Aorta (tissue), 5 donors: Measurements from ENCODE around the gene PLGRKT. TPM values are rescaled to one million over a fixed set of nuclear protein-coding genes. Genes with fewer than 3 reads are reported as not detected.

Experiments used
- ATAC-seq: fragments of 200-7000 bp; cut with Tn5 transposase; one replicate; pipeline ENCODE4 v1.9.1; 2022; ENCODE audit warnings: moderate library complexity; ENCODE audit not compliant: low FRiP score
- DNase-seq, 2 donors: peaks; one replicate each; pipeline ENCODE4 v3.0.0-alpha.2; 2020
- H3K27ac ChIP-seq, 2 donors: one replicate each; pipeline ENCODE4 v1.5.1; 2013; ENCODE audit warnings: low read length in 2 of 2, mild to moderate bottlenecking in 2 of 2, moderate library complexity in 2 of 2, control low read depth in 1 of 2, inconsistent platforms in 1 of 2, low read depth in 1 of 2
- H3K27me3 ChIP-seq, 2 donors: one replicate each; pipeline ENCODE4 v1.6.1; 2013; ENCODE audit warnings: control low read depth in 1 of 2, low read length in 1 of 2, mild to moderate bottlenecking in 1 of 2, moderate library complexity in 1 of 2; ENCODE audit not compliant: insufficient read depth in 2 of 2, control insufficient read depth in 1 of 2
- H3K36me3 ChIP-seq, 2 donors: one replicate each; pipeline ENCODE4 v1.6.1; 2013; ENCODE audit warnings: control low read depth in 1 of 2, low read length in 1 of 2, mild to moderate bottlenecking in 1 of 2; ENCODE audit not compliant: insufficient read depth in 2 of 2, control insufficient read depth in 1 of 2
- H3K4me1 ChIP-seq, 2 donors: one replicate each; pipeline ENCODE4 v1.6.1; 2013; ENCODE audit warnings: low read length in 2 of 2, control low read depth in 1 of 2, mild to moderate bottlenecking in 1 of 2, moderate library complexity in 1 of 2; ENCODE audit not compliant: insufficient read depth in 2 of 2, control insufficient read depth in 1 of 2
- H3K4me3 ChIP-seq, 2 donors: one replicate each; pipeline ENCODE4 v1.5.1; 2013; ENCODE audit warnings: low read length in 2 of 2, control low read depth in 1 of 2, mild to moderate bottlenecking in 1 of 2
- H3K9me3 ChIP-seq: one replicate; pipeline ENCODE4 v1.6.1; 2013; ENCODE audit warnings: mild to moderate bottlenecking, low read length; ENCODE audit not compliant: control insufficient read depth
- WGBS, 2 donors: extraction: QIAGEN DNeasy Blood & Tissue Kit; methylation state at CpG; one replicate each; pipeline ENCODE4 v1.1.7; 2013; 5-methylcytosine and 5-hydroxymethylcytosine counted together
- intact Hi-C, 2 donors: fragments of 100-400 bp; cut with DNase I; formaldehyde crosslinking; loops; one replicate each; pipeline versions ENCODE4 v1.14.2 to v1.15.0; 2022
- polyA plus RNA-seq, 2 donors: library from polyadenylated mRNA; stranded (reverse); fragments of 200-250 nt; gene quantifications; one replicate each; pipeline ENCODE4 v1.2.3, GENCODE V29; 2013
- total RNA-seq, 2 donors: library from RNA; stranded (reverse); fragmentation: NEBNext Ultra II Directional; extraction: Animal tissue kit (Norgen Biotek cat#: 25700); gene quantifications; one replicate each; pipeline ENCODE4 v1.2.1, GENCODE V29; 2021
- donor health status: healthy with polysubstance abuse.
- donor health status: Bipolar disorder and iron deficiency.
- donor health status: DM: no; HTN: no; CAD: no.
- donor health status: DM: no; HTN: no; CAD: no.
- donor health status: DM: yes; HTN: yes; CAD: no.

The PLGRKT gene
- total and polyA plus RNA-seq, 4 donors, result 8.8 to 31.7 (median 11.6) TPM

DNA sequence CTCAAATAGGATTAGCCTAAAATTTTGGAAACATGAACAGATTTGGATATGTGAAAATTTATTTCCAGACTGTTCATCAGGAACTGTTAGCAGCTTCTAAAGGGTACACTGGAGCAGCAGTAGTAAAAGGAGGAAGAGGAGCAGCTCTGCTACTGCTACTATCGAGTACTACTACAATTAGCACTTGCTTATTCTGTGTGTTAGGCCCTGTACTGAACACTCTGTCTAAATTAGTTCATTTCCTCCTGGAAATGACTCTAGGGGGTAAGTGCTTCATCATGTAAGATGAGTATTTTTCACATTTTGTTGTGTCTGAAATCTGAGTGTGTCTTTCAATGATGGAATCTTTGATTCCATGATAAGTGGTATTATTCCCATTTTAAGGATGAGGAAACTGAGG is 22.4 kb upstream of the PLGRKT start:
- Histone ChIP-seq H3K36me3 (peaks cover 0 to 3% of the 10 kb centered on the region in 2 donors), H3K27ac (no peak overlapping the region), H3K9me3 (no peaks in the 10 kb centered on the region), H3K27me3 (no peaks in the 10 kb centered on the region), H3K4me3 (no peak overlapping the region), H3K4me1 (no peaks in the 10 kb centered on the region)
- DNase-seq, result no peak
- ATAC-seq, result no peak
- intact Hi-C loops, result no loop called here
- WGBS, 2 donors, result 92 to 100% methylated on average over 1 of the region's 1 CpG

DNA sequence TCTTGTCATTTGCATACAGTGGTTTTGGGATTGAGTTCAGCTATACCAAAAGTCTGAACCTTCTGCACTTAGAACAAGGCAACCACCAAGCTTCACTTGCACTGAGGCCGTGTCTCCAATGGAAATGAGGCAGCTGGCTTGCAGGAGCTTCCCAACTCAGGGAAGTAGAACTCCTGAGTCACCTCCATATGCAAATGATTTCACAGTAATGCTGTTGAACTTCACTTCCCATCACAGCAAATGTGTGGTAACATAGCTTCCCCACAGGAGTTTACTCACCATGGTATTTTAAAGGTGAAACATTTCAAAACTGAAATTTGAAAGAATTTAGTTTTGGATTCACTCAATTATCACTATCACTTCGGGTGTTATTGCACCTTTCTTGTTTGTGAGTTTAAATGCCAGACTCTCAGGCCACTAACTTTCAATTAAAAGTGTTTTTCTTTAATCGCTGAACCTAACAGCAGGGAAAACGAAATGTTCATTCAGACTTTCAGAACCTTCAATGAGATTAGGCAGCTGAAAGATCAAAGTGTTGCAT is 21.6 kb upstream of the PLGRKT start:
- 85 to 90% methylated on average over 4 of the region's 4 CpGs for WGBS, 2 donors
- H3K4me1 ChIP-seq, result no peaks in the 10 kb centered on the region
- ATAC-seq, result no peak
- no peaks in the 10 kb centered on the region for H3K9me3 ChIP-seq
- intact Hi-C loops, result loop anchor here (1.0 to 5.0 kb wide), 2 partner anchors 8 to 128 kb away; no protein-coding TSS in a partner anchor
- no peak overlapping the region for H3K4me3 ChIP-seq
- no peak overlapping the region for H3K27ac ChIP-seq
- DNase-seq, result no peak
- H3K36me3 ChIP-seq, result peaks cover 0 to 3% of the 10 kb centered on the region in 2 donors
- no peaks in the 10 kb centered on the region for H3K27me3 ChIP-seq

DNA sequence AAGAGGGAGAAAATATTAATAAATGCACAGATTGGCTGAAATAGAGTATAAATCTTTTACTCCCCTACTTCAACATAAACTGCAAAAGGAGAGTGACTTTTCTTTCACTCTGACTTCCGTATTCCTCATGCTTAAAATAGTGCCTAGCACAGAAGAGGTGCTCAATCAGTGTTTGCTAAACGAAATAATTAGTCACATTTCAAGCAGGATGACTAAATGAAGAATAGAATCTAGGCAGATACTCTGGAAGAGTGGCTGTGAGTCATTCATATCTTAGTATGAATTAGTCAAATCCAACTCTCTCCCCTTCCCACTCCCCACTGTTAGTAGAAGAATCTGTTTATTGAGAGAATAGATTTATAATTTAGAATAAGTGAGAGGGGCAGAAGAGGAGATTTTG is 17.5 kb upstream of the PLGRKT start:
- no peak for DNase-seq
- Histone ChIP-seq H3K27ac (no peak overlapping the region), H3K9me3 (no peaks in the 10 kb centered on the region), H3K36me3 (peaks cover 0 to 3% of the 10 kb centered on the region in 2 donors), H3K4me3 (no peak overlapping the region), H3K4me1 (peaks cover 0 to 4% of the 10 kb centered on the region in 2 donors), H3K27me3 (no peaks in the 10 kb centered on the region)
- intact Hi-C loops, result loop anchor here (5.0 kb wide), 1 partner anchor 132 kb away; no protein-coding TSS in a partner anchor
- no peak for ATAC-seq
- WGBS, 2 donors, result 19 to 23% methylated on average over 2 of the region's 2 CpGs

DNA sequence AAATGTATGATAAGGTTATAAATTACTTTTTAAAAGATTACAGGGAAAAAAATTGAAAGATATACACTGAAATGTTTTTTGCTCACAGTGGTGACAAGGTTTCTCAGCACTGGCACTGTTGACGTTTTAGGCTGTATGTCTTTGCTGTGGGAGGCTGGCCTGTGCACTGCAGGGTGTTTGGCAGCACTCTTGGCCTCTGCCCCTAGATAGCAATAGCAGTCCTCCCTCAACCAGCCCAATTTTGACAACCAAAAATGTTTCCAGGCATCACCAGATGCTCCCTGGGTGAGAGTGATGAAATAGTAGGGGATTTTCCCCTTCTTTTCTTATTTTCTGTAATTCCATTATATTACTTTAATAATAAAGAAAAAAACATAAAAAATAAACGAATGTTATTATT is 15.9 kb upstream of the PLGRKT start:
- no peaks in the 10 kb centered on the region for H3K36me3 ChIP-seq
- 11 to 19% methylated on average over 2 of the region's 2 CpGs for WGBS, 2 donors
- no peak for ATAC-seq
- no peak for DNase-seq
- no peak overlapping the region for H3K4me3 ChIP-seq
- no peaks in the 10 kb centered on the region for H3K9me3 ChIP-seq
- peaks cover 0 to 4% of the 10 kb centered on the region in 2 donors for H3K4me1 ChIP-seq
- H3K27me3 ChIP-seq, result no peaks in the 10 kb centered on the region
- intact Hi-C loops, result no loop called here
- H3K27ac ChIP-seq, result peak overlapping the region; percentile 89 to 90

DNA sequence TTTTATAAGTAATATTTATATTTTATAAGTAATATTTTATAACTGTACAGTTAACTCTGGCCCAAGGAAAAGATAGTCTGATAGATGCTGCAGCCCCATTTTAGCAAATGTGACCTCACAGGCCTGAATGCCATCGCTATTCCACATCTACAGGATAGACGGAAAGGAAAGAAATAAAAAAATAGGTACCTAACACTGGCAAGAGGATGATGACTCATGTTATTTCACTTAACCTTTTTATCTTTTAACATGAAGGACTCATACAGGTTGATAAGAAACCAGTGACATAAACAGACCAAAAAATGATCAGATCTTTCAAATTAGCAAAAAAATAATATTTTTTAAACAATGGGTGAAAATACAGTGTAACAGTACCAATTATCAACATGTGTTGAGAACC is 15.3 kb upstream of the PLGRKT start:
- H3K4me1 ChIP-seq, result peaks cover 0 to 4% of the 10 kb centered on the region in 2 donors
- H3K27ac ChIP-seq, result no peak overlapping the region
- 66 to 74% methylated on average over 2 of the region's 2 CpGs for WGBS, 2 donors
- no peaks in the 10 kb centered on the region for H3K27me3 ChIP-seq
- no peak for ATAC-seq
- intact Hi-C loops, result no loop called here
- no peaks in the 10 kb centered on the region for H3K9me3 ChIP-seq
- DNase-seq, result no peak
- H3K4me3 ChIP-seq, result no peak overlapping the region
- H3K36me3 ChIP-seq, result no peaks in the 10 kb centered on the region

DNA sequence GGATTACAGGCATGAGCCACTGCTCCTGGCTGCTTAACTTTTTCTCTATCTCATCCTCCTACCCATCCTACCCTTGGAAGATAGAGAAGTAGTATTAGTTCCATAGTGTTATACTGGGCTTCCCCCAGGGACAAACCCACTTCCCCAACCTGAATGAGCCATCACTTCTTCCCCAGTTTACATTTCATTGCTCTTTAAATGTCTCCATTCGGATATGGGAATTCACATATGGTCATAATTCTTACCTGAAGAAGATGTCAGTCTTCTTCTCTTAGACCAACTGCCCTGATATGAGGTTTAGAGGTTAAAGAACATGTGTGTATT is 14.5 kb upstream of the PLGRKT start:
- Histone ChIP-seq H3K9me3 (no peaks in the 10 kb centered on the region), H3K27me3 (no peaks in the 10 kb centered on the region), H3K36me3 (no peaks in the 10 kb centered on the region), H3K4me3 (no peak overlapping the region), H3K27ac (no peak overlapping the region), H3K4me1 (peaks cover 0 to 4% of the 10 kb centered on the region in 2 donors)
- no peak for ATAC-seq
- 91 to 97% methylated on average over 1 of the region's 1 CpG for WGBS, 2 donors
- DNase-seq, result no peak
- intact Hi-C loops, result no loop called here

DNA sequence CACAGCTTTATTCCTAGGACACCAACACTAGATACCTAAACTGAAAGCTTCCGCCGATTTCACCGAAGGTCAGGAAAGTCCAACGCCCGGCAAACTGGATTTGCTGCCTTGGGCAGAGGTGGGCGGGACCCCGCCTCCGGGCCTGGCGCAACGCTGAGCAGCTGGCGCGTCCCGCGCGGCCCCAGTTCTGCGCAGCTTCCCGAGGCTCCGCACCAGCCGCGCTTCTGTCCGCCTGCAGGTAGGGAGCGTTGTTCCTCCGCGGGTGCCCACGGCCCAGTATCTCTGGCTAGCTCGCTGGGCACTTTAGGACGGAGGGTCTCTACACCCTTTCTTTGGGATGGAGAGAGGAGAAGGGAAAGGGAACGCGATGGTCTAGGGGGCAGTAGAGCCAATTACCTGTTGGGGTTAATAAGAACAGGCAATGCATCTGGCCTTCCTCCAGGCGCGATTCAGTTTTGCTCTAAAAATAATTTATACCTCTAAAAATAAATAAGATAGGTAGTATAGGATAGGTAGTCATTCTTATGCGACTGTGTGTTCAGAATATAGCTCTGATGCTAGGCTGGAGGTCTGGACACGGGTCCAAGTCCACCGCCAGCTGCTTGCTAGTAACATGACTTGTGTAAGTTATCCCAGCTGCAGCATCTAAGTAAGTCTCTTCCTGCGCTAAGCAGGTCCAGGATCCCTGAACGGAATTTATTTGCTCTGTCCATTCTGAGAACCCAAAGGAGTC is 12.8 kb upstream of the PLGRKT start, which contains the start of gene CD274:
Gene CD274, plus strand, starts transcription at position 184 of the 733 bp plus-strand sequence. CDS start 5,572 bp downstream, outside the sequence.
- Histone ChIP-seq H3K36me3 (no peaks in the 10 kb centered on the region), H3K4me3 (peak within 1 kb of the TSS; percentile 71 to 95), H3K27ac (peak within 1 kb of the TSS; percentile 95 to 99), H3K27me3 (no peaks in the 10 kb centered on the region), H3K4me1 (peaks cover 0 to 4% of the 10 kb centered on the region in 2 donors), H3K9me3 (no peaks in the 10 kb centered on the region)
- DNase-seq, result peak; percentile 92 to 96
- intact Hi-C loops, result loop anchor here in 1 of 2 donors (1.0 kb wide), 1 partner anchor 9 kb away; no protein-coding TSS in a partner anchor
- 2 to 4% methylated on average over 36 of the region's 36 CpGs for WGBS, 2 donors
- peak; percentile 98 for ATAC-seq

DNA sequence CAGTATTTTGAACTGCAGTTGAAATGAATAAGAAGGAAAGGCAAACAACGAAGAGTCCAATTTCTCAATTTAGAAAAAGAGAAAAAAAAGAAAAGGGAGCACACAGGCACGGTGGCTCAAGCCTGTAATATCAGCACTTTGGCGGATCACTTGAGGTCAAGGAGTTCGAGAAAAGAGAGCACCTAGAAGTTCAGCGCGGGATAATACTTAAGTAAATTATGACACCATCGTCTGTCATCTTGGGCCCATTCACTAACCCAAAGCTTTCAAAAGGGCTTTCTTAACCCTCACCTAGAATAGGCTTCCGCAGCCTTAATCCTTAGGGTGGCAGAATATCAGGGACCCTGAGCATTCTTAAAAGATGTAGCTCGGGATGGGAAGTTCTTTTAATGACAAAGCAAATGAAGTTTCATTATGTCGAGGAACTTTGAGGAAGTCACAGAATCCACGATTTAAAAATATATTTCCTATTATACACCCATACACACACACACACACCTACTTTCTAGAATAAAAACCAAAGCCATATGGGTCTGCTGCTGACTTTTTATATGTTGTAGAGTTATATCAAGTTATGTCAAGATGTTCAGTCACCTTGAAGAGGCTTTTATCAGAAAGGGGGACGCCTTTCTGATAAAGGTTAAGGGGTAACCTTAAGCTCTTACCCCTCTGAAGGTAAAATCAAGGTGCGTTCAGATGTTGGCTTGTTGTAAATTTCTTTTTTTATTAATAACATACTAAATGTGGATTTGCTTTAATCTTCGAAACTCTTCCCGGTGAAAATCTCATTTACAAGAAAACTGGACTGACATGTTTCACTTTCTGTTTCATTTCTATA is 12.0 kb upstream of the PLGRKT start:
- no peaks in the 10 kb centered on the region for H3K36me3 ChIP-seq
- DNase-seq (no peak), ATAC-seq (no peak)
- H3K27me3 ChIP-seq, result no peaks in the 10 kb centered on the region
- H3K9me3 ChIP-seq, result no peaks in the 10 kb centered on the region
- H3K4me3 ChIP-seq, result peak overlapping the region; percentile 71 to 95
- H3K4me1 ChIP-seq, result peaks cover 0 to 4% of the 10 kb centered on the region in 2 donors
- WGBS, 2 donors, result 32 to 36% methylated on average over 15 of the region's 15 CpGs
- peak overlapping the region; percentile 63 to 99 for H3K27ac ChIP-seq
- intact Hi-C loops, result no loop called here
